Sigmoid colon (tissue), 7 donors: ENCODE results near the gene AHCYL2. TPM values are rescaled to one million over a fixed set of nuclear protein-coding genes. Genes with fewer than 3 reads are reported as not detected.
A peak's percentile ranks its signal among the peaks of the same experiment; 100 is the strongest.

ENCODE experiments used
- DNase-seq: peaks from one replicate; pipeline ENCODE4 v3.0.0-alpha.2; 2019
- H3K27ac ChIP-seq, 4 donors: fragments of 200-600 bp; sonication (generic); one replicate each; pipeline ENCODE4 v1.5.1; 2016 to 2019; ENCODE audit warnings: mild to moderate bottlenecking in 1 of 4
- H3K27me3 ChIP-seq, 3 donors: fragments of 200-600 bp; sonication (generic); one replicate each; pipeline ENCODE4 v1.5.1; 2019; ENCODE audit warnings: mild to moderate bottlenecking in 1 of 3
- H3K36me3 ChIP-seq, 4 donors: fragments of 200-600 bp; sonication (generic); one replicate each; pipeline ENCODE4 v1.5.1; 2016 to 2019
- H3K4me1 ChIP-seq, 4 donors: fragments of 200-600 bp; sonication (generic); one replicate each; pipeline ENCODE4 v1.5.1; 2017 to 2019
- H3K4me3 ChIP-seq, 4 donors: fragments of 200-600 bp; sonication (generic); one replicate each; pipeline ENCODE4 v1.5.1; 2017 to 2019; ENCODE audit warnings: mild to moderate bottlenecking in 2 of 4, moderate library complexity in 1 of 4
- H3K9me3 ChIP-seq, 4 donors: fragments of 200-600 bp in 3 of 4; sonication (generic) in 3 of 4; one replicate each; pipeline versions ENCODE4 v1.5.1 to v1.6.1; 2013 to 2019
- EP300 ChIP-seq, 4 donors: sonication (generic); formaldehyde crosslinking; IDR thresholded peaks; one replicate each; pipeline ENCODE4 v1.6.1; 2017; ENCODE audit warnings: antibody characterized with exemption in 4 of 4
- POLR2A ChIP-seq, 2 donors: fragments of 450-650 bp; IDR thresholded peaks; one replicate each; pipeline ENCODE4 v1.6.1; 2016; ENCODE audit warnings: antibody characterized with exemption in 2 of 2, mild to moderate bottlenecking in 2 of 2, moderate library complexity in 2 of 2
- POLR2AphosphoS5 ChIP-seq, 4 donors: sonication (generic); formaldehyde crosslinking; IDR thresholded peaks; one replicate each; pipeline ENCODE4 v1.6.1; 2017; ENCODE audit warnings: antibody characterized with exemption in 4 of 4
- WGBS, 2 donors: extraction: QIAGEN DNeasy Blood & Tissue Kit; methylation state at CpG; one replicate each; pipeline ENCODE4 v1.1.7; 2013; 5-methylcytosine and 5-hydroxymethylcytosine counted together
- intact Hi-C: fragments of 100-400 bp; cut with DNase I; formaldehyde crosslinking; loops from one replicate; pipeline ENCODE4 v1.15.1; 2023
- polyA plus RNA-seq, 3 donors: library from polyadenylated mRNA; stranded (reverse); fragments of 200-250 nt; gene quantifications; one replicate each; pipeline ENCODE4 v1.2.3, GENCODE V29; 2013
- total RNA-seq, 4 donors: library from RNA; depleted of rRNA; stranded (reverse); fragments of >200 nt; gene quantifications; one replicate each; pipeline ENCODE4 v1.1.0, GENCODE V29; 2016
- TF ChIP-seq, protein P1 (sequence below), 4 experiments: fragments of 450-650 bp in 3 of 4; fragments of 200-600 bp in 1 of 4; IDR thresholded peaks; one replicate each; pipeline ENCODE4 v1.5.1; 2016 to 2019; ENCODE audit warnings: antibody characterized with exemption in 4 of 4, mild to moderate bottlenecking in 3 of 4, moderate library complexity in 2 of 4
- donor health status: healthy with polysubstance abuse.
- donor health status: Bipolar disorder and iron deficiency.
- donor health status: healthy.

Gene AHCYL2
- total and polyA plus RNA-seq, 7 donors, result 12.5 to 219 (median 16.8) TPM

DNA sequence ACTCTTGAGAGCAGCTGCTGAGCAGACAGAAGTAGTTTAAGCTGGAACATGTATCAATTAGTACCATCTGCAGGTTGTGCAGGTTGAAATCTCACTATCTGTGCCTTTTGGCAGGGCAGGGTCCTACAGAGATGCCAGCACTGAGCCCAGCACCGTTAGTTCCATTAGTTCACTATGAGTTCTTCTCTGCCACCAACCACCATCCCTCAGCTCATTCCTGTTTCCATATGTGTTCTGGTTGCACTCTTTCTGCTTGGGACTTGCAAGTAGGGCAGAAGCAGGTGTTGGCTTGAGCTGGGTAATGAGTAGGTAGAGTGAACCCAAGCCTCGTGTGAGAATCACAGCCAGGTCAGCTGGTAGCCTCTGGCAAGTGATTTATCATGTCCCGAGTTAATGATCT, 33.6 kb upstream of the AHCYL2 start:
- Histone ChIP-seq H3K36me3 (no peaks in the 10 kb centered on the region), H3K27me3 (no peaks in the 10 kb centered on the region), H3K9me3 (no peaks in the 10 kb centered on the region), H3K27ac (no peak overlapping the region), H3K4me1 (peaks cover 0 to 27% (median 18%) of the 10 kb centered on the region in 4 donors), H3K4me3 (no peak overlapping the region)
- intact Hi-C loops, result no loop called here
- WGBS, 2 donors, result 72 to 89% methylated on average over 3 of the region's 3 CpGs
- TF ChIP-seq POLR2AphosphoS5 (IDR thresholded peaks at IDR 0.05) (no peak), POLR2A (IDR thresholded peaks at IDR 0.05) (no peak), EP300 (IDR thresholded peaks at IDR 0.05) (no peak)
- TF ChIP-seq, protein P1, sequence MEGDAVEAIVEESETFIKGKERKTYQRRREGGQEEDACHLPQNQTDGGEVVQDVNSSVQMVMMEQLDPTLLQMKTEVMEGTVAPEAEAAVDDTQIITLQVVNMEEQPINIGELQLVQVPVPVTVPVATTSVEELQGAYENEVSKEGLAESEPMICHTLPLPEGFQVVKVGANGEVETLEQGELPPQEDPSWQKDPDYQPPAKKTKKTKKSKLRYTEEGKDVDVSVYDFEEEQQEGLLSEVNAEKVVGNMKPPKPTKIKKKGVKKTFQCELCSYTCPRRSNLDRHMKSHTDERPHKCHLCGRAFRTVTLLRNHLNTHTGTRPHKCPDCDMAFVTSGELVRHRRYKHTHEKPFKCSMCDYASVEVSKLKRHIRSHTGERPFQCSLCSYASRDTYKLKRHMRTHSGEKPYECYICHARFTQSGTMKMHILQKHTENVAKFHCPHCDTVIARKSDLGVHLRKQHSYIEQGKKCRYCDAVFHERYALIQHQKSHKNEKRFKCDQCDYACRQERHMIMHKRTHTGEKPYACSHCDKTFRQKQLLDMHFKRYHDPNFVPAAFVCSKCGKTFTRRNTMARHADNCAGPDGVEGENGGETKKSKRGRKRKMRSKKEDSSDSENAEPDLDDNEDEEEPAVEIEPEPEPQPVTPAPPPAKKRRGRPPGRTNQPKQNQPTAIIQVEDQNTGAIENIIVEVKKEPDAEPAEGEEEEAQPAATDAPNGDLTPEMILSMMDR (IDR thresholded peaks at IDR 0.05), result no peak
- DNase-seq, result peak; percentile 22

DNA sequence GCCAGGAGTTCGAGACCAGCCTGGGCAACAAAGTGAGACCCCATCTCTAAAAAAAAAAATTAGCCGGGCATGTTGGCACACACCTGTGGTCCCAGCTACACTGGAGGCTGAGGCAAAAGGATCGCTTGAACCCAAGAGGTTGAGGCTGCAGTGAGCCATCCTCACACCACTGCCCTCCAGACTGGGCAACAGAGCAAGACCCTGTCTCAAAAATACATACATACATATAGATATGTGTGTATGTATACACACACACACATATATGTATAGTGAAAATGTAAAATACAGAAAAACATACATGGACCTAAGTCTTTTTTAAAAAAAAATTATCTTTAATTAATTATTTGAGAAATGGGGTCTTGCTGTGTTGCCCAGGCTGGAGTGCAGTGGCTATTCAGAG, 30.9 kb upstream of the AHCYL2 start:
- no peaks in the 10 kb centered on the region for H3K9me3 ChIP-seq
- 77 to 92% methylated on average over 3 of the region's 3 CpGs for WGBS, 2 donors
- no peaks in the 10 kb centered on the region for H3K27me3 ChIP-seq
- intact Hi-C loops, result no loop called here
- DNase-seq, result peak; percentile 5
- no peak overlapping the region for H3K4me3 ChIP-seq
- H3K27ac ChIP-seq, result no peak overlapping the region
- TF ChIP-seq EP300 (IDR thresholded peaks at IDR 0.05) (no peak), POLR2AphosphoS5 (IDR thresholded peaks at IDR 0.05) (no peak), POLR2A (IDR thresholded peaks at IDR 0.05) (no peak)
- TF ChIP-seq, protein P1 (IDR thresholded peaks at IDR 0.05), result no peak
- H3K4me1 ChIP-seq, result peaks cover 0 to 16% (median 13%) of the 10 kb centered on the region in 4 donors
- no peaks in the 10 kb centered on the region for H3K36me3 ChIP-seq

DNA sequence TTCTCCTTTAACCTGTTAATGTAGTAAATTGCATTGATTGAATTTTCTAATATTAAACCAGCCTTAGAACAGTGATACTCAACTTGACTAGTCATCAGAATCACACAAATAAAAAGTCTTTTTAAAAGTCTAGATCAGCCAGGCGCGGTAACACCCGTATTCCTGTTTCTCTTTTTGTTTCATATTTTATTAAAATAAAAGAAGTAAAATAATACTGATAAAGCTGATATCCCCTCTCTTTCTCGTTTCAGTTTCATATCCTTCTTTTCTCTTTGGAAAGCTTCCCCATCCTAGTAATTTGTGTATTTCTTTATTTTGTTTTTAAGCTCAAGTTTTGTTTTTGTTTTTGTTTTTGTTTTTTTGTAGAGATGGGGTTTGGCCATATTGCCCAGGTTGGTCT, 27.1 kb upstream of the AHCYL2 start:
- H3K4me1 ChIP-seq, result no peaks in the 10 kb centered on the region
- no peak overlapping the region for H3K4me3 ChIP-seq
- peak; percentile 10 for DNase-seq
- 65 to 81% methylated on average over 4 of the region's 4 CpGs for WGBS, 2 donors
- no peak overlapping the region for H3K27ac ChIP-seq
- H3K9me3 ChIP-seq, result no peaks in the 10 kb centered on the region
- no peaks in the 10 kb centered on the region for H3K36me3 ChIP-seq
- H3K27me3 ChIP-seq, result no peaks in the 10 kb centered on the region
- TF ChIP-seq, protein P1 (IDR thresholded peaks at IDR 0.05), result no peak
- no peak for TF ChIP-seq EP300 (IDR thresholded peaks at IDR 0.05)
- TF ChIP-seq POLR2A (IDR thresholded peaks at IDR 0.05), result no peak
- TF ChIP-seq POLR2AphosphoS5 (IDR thresholded peaks at IDR 0.05), result no peak
- intact Hi-C loops, result no loop called here

DNA sequence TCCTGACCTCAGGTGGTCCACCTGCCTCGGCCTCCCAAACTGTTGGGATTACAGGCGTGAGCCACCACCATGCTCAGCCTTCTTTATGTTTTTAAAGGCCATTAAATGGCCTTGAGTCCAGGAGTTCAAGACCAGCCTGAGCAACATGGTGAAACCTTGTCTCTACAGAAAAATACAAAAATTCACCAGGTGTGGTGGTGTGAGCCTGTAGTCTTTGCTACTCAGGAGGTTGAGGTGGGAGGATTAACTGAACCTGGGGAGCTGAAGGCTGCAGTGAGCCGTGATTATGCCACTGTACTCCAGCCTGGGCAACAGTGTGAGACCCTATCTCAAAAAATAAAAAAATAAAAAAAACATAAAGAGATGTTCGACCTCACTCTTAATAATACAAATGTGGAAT, 25.4 kb upstream of the AHCYL2 start:
- Histone ChIP-seq H3K27me3 (no peaks in the 10 kb centered on the region), H3K9me3 (no peaks in the 10 kb centered on the region), H3K4me3 (no peak overlapping the region), H3K27ac (no peak overlapping the region), H3K4me1 (no peaks in the 10 kb centered on the region), H3K36me3 (no peaks in the 10 kb centered on the region)
- intact Hi-C loops, result no loop called here
- WGBS, 2 donors, result 93 to 95% methylated on average over 4 of the region's 4 CpGs
- TF ChIP-seq, protein P1 (IDR thresholded peaks at IDR 0.05), result no peak
- no peak for TF ChIP-seq POLR2AphosphoS5 (IDR thresholded peaks at IDR 0.05)
- TF ChIP-seq EP300 (IDR thresholded peaks at IDR 0.05), result no peak
- TF ChIP-seq POLR2A (IDR thresholded peaks at IDR 0.05), result no peak
- DNase-seq, result no peak
